HG02571 (cell line): ENCODE measurements around the gene ZBTB47.

Experiments used
- ATAC-seq: cut with Tn5 transposase; IDR thresholded peaks from one replicate; pipeline ENCODE4 v1.9.1; 2021; ENCODE audit warnings: mild to moderate bottlenecking, moderate library complexity; ENCODE audit not compliant: unreplicated experiment

ZBTB47 gene

GRCh38 chr3:42664438-42664803, 10.9 kb downstream of the ZBTB47 start:
- no peak for ATAC-seq

- no peak for ATAC-seq
These were observed 11.8 kb downstream of the ZBTB47 start for GRCh38 chr3:42665050-42665878.

GRCh38 chr3:42666022-42666421, 12.5 kb downstream of the ZBTB47 start:
- no peak for ATAC-seq

GRCh38 chr3:42666577-42666998, 13.1 kb downstream of the ZBTB47 start:
- ATAC-seq = no peak

GRCh38 chr3:42667096-42667522, 13.6 kb downstream of the ZBTB47 start:
- ATAC-seq = no peak

- no peak for ATAC-seq
These were observed 14.3 kb downstream of the ZBTB47 start for GRCh38 chr3:42667523-42668412.

GRCh38 chr3:42668413-42668760, 14.9 kb downstream of the ZBTB47 start:
- no peak for ATAC-seq

- ATAC-seq = no peak
These were observed 15.3 kb downstream of the ZBTB47 start for GRCh38 chr3:42668793-42669217.

GRCh38 chr3:42670051-42670576, 16.6 kb downstream of the ZBTB47 start:
- ATAC-seq = no peak

GRCh38 chr3:42670670-42671069, 17.2 kb downstream of the ZBTB47 start:
- ATAC-seq = no peak

GRCh38 chr3:42672515-42672914, 19.0 kb downstream of the ZBTB47 start:
- ATAC-seq = no peak

- no peak for ATAC-seq
These were observed 19.6 kb downstream of the ZBTB47 start for GRCh38 chr3:42673082-42673481.

GRCh38 chr3:42674146-42674545, 20.6 kb downstream of the ZBTB47 start:
- ATAC-seq = no peak

GRCh38 chr3:42675909-42676308, 22.4 kb downstream of the ZBTB47 start:
- no peak for ATAC-seq

GRCh38 chr3:42678447-42678846, 24.9 kb downstream of the ZBTB47 start:
- ATAC-seq = no peak

- ATAC-seq = no peak
These were observed 26.8 kb downstream of the ZBTB47 start for GRCh38 chr3:42680271-42680670.

GRCh38 chr3:42680806-42681205, 27.3 kb downstream of the ZBTB47 start:
- no peak for ATAC-seq

- no peak for ATAC-seq
These were observed 28.0 kb downstream of the ZBTB47 start for GRCh38 chr3:42681361-42682038.

GRCh38 chr3:42682301-42683070, 29.0 kb downstream of the ZBTB47 start:
- ATAC-seq = no peak

- no peak for ATAC-seq
These were observed 30.5 kb downstream of the ZBTB47 start for GRCh38 chr3:42683875-42684598.
